22Rv1 (cell line): Measurements from ENCODE around the gene PROM1.

Source experiments
- CTCF ChIP-seq: fragments of 450-650 bp; IDR thresholded peaks from 2 replicates; pipeline ENCODE4 v1.5.1; 2017; ENCODE audit warnings: mild to moderate bottlenecking
- ZFX ChIP-seq: fragments of 450-650 bp; IDR thresholded peaks from 2 replicates; pipeline ENCODE4 v1.6.1; 2017; ENCODE audit warnings: antibody characterized with exemption, borderline replicate concordance

GRCh38 chr4:16027626-16028025 lies 56.2 kb downstream of the PROM1 start:
- TF ChIP-seq CTCF (no peak), ZFX (no peak)
